Measurements from ENCODE around the gene GRPEL2.

DNA sequence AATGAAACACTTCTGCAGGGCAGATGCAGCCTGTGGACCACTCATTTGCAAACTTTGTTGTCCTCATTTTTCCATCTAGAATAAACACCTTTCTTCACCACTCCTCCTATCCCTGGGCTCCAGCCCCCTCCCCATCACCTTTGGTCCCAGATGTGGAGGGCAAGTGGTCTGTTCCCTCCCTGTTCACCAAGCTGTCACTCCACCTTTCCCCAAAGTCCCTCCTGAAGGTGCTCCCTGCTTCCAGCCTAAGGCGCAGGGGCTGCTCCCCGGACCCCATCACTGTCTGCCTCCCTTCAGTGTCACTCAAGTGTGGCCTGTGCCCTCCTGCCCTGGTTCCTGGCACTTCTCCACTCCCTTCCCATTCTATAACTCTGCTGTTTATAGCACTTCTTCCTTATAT is 19.4 kb downstream of the GRPEL2 start:
- TF ChIP-seq, protein P1, sequence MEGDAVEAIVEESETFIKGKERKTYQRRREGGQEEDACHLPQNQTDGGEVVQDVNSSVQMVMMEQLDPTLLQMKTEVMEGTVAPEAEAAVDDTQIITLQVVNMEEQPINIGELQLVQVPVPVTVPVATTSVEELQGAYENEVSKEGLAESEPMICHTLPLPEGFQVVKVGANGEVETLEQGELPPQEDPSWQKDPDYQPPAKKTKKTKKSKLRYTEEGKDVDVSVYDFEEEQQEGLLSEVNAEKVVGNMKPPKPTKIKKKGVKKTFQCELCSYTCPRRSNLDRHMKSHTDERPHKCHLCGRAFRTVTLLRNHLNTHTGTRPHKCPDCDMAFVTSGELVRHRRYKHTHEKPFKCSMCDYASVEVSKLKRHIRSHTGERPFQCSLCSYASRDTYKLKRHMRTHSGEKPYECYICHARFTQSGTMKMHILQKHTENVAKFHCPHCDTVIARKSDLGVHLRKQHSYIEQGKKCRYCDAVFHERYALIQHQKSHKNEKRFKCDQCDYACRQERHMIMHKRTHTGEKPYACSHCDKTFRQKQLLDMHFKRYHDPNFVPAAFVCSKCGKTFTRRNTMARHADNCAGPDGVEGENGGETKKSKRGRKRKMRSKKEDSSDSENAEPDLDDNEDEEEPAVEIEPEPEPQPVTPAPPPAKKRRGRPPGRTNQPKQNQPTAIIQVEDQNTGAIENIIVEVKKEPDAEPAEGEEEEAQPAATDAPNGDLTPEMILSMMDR (IDR thresholded peaks at IDR 0.05; ENCODE audit: low read depth, low read length), result no peak
- no peak for TF ChIP-seq POLR2A (IDR thresholded peaks at IDR 0.05; ENCODE audit: extremely low read depth, insufficient read length)
- TF ChIP-seq, protein P2, sequence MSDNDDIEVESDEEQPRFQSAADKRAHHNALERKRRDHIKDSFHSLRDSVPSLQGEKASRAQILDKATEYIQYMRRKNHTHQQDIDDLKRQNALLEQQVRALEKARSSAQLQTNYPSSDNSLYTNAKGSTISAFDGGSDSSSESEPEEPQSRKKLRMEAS (IDR thresholded peaks at IDR 0.05; ENCODE audit: low read depth, low read length), result no peak
- TF ChIP-seq MYC (IDR thresholded peaks at IDR 0.05; ENCODE audit: low read depth, low read length), result no peak

Measured in NB4 (cell line).